Measurements from ENCODE around the gene TRAPPC2B. TPM values are rescaled to one million over a fixed set of nuclear protein-coding genes. Genes with fewer than 3 reads are reported as not detected.
"Not testable (repeated sequence)": the region's sequence is repeated elsewhere in the genome, so short reads cannot be mapped to it uniquely, and the experiment has no call there.

The TRAPPC2B gene
- total RNA-seq, 2 experiments from 2014 or later = 6.3 to 8.2 TPM

GRCh38 chr19:57351867-57352266 lies 11.5 kb upstream of the TRAPPC2B start:
- Mint-ChIP-seq H3K4me3 (peak overlapping the region; percentile 87), H3K4me1 (peaks cover 23% of the 10 kb centered on the region), H3K27me3 (no peaks in the 10 kb centered on the region), H3K9me3 (peaks cover 42% of the 10 kb centered on the region), H3K36me3 (peaks cover 61% of the 10 kb centered on the region), H3K27ac (peak overlapping the region; percentile 92)
- peak; percentile 3 for DNase-seq

DNA sequence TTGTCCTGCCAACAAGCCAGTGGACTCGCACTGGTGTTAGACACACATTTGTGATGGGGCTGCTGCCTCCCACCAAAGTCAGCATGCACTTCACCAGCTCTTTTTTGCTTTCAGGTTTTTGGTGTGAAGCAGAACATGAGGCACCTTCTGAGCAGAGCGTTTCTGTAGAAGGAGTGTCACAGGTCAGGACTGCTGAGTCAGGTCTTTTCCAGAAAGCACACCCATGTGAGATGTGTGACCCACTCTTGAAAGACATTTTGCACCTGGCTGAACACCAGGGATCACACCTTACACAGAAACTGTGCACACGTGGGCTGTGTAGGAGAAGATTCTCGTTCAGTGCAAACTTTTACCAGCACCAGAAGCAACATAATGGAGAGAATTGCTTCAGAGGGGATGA lies 7.4 kb upstream of the TRAPPC2B start:
- Mint-ChIP-seq H3K36me3 (peaks cover 92% of the 10 kb centered on the region), H3K27me3 (no peaks in the 10 kb centered on the region), H3K9me3 (peaks cover 53% of the 10 kb centered on the region), H3K4me1 (peaks cover 21% of the 10 kb centered on the region), H3K27ac (no peak overlapping the region), H3K4me3 (no peak overlapping the region)
- DNase-seq = no peak

GRCh38 chr19:57357406-57357805 lies 5.9 kb upstream of the TRAPPC2B start:
- Mint-ChIP-seq H3K9me3 (peaks cover 55% of the 10 kb centered on the region), H3K27me3 (no peaks in the 10 kb centered on the region), H3K36me3 (peaks cover 81% of the 10 kb centered on the region), H3K27ac (no peak overlapping the region), H3K4me1 (peaks cover 12% of the 10 kb centered on the region), H3K4me3 (no peak overlapping the region)
- no peak for DNase-seq

GRCh38 chr19:57359300-57359699 lies 4.1 kb upstream of the TRAPPC2B start:
- Mint-ChIP-seq H3K9me3 (peaks cover 48% of the 10 kb centered on the region), H3K27ac (no peak overlapping the region), H3K27me3 (no peaks in the 10 kb centered on the region)

GRCh38 chr19:57362419-57362818 lies 932 bp upstream of the TRAPPC2B start:
- peaks cover 58% of the 10 kb centered on the region for H3K36me3 Mint-ChIP-seq
- no peak for DNase-seq
- H3K27me3 Mint-ChIP-seq = no peaks in the 10 kb centered on the region
- H3K4me3 Mint-ChIP-seq = peak overlapping the region; percentile 91
- H3K4me1 Mint-ChIP-seq = peaks cover 10% of the 10 kb centered on the region
- H3K9me3 Mint-ChIP-seq = peaks cover 25% of the 10 kb centered on the region
- H3K27ac Mint-ChIP-seq = peak overlapping the region; percentile 97

More at GRCh38 chr19:57359300-57359699, 4.1 kb upstream of the TRAPPC2B start:
- no peak overlapping the region for H3K4me3 Mint-ChIP-seq
- peaks cover 70% of the 10 kb centered on the region for H3K36me3 Mint-ChIP-seq
- no peak for DNase-seq
- peaks cover 10% of the 10 kb centered on the region for H3K4me1 Mint-ChIP-seq

DNA sequence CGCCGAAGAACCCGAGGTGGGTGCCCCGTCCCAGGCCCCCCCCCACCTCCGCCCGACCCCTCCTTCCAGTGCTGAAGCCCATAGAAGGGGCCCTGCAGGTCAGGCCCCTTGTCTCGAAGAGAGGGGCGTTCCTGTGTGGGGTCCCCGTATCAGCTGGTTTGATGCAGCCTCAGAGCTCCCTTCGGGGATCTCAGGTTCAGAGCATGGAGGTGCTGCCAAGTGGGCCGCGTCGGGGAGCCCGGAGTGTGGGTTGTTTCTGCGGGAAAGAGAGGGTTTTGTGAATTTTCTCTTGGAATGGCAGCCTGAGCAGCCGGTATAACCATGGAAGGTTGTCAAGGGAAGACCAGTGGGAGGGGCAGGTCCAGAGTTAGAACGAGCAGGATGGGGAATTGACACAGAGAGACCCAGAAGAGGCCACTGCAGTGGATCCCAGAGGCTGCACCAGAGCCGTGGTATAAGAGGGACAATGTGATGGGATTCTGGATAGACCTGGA lies 384 bp downstream of the TRAPPC2B start:
- H3K9me3 Mint-ChIP-seq = peaks cover 20% of the 10 kb centered on the region

GRCh38 chr19:57366776-57367175 lies 3.4 kb downstream of the TRAPPC2B start:
- Mint-ChIP-seq H3K4me1 (peaks cover 10% of the 10 kb centered on the region), H3K36me3 (peaks cover 58% of the 10 kb centered on the region), H3K27me3 (no peaks in the 10 kb centered on the region), H3K9me3 (peaks cover 11% of the 10 kb centered on the region), H3K4me3 (no peak overlapping the region), H3K27ac (no peak overlapping the region)
- DNase-seq = no peak

More for the DNA sequence above, 384 bp downstream of the TRAPPC2B start:
- DNase-seq = no peak
- H3K36me3 Mint-ChIP-seq = peaks cover 53% of the 10 kb centered on the region
- H3K4me1 Mint-ChIP-seq = peaks cover 10% of the 10 kb centered on the region
- peak overlapping the region; percentile 97 for H3K27ac Mint-ChIP-seq
- peak overlapping the region; percentile 91 for H3K4me3 Mint-ChIP-seq
- H3K27me3 Mint-ChIP-seq = no peaks in the 10 kb centered on the region

GRCh38 chr19:57374179-57374578 lies 10.8 kb downstream of the TRAPPC2B start:
- no peak for DNase-seq
- Mint-ChIP-seq H3K27me3 (no peaks in the 10 kb centered on the region), H3K9me3 (peaks cover 41% of the 10 kb centered on the region), H3K4me3 (no peak overlapping the region), H3K36me3 (peaks cover 92% of the 10 kb centered on the region), H3K27ac (no peak overlapping the region), H3K4me1 (no peaks in the 10 kb centered on the region)

GRCh38 chr19:57374647-57375046 lies 11.3 kb downstream of the TRAPPC2B start:
- H3K36me3 Mint-ChIP-seq = peaks cover 93% of the 10 kb centered on the region
- not testable (repeated sequence) for H3K27ac Mint-ChIP-seq, DNase-seq, H3K27me3 Mint-ChIP-seq, H3K4me3 Mint-ChIP-seq, H3K4me1 Mint-ChIP-seq
- H3K9me3 Mint-ChIP-seq = peaks cover 44% of the 10 kb centered on the region

DNA sequence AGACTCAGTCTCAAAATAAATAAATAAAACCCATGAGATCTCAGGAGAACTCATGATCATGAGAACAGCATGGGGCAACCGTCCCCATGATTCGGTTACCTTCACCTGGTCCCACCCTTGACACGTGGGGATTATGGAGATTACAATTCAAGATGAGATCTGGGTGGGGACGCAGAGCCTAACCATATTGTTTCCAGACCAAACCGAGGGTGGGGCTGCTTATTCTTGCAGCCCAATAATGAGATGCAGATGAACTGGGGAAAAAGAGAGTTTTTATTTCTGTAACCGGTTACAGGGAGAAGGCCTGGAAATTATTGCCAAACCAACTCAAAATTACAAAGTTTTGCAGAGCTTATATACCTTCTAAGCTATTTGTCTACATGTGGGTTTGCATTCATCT lies 12.8 kb downstream of the TRAPPC2B start:
- H3K4me1 Mint-ChIP-seq = no peaks in the 10 kb centered on the region
- peaks cover 82% of the 10 kb centered on the region for H3K36me3 Mint-ChIP-seq
- no peak overlapping the region for H3K4me3 Mint-ChIP-seq
- no peak overlapping the region for H3K27ac Mint-ChIP-seq
- no peak for DNase-seq
- H3K9me3 Mint-ChIP-seq = peaks cover 52% of the 10 kb centered on the region
- H3K27me3 Mint-ChIP-seq = no peaks in the 10 kb centered on the region

DNA sequence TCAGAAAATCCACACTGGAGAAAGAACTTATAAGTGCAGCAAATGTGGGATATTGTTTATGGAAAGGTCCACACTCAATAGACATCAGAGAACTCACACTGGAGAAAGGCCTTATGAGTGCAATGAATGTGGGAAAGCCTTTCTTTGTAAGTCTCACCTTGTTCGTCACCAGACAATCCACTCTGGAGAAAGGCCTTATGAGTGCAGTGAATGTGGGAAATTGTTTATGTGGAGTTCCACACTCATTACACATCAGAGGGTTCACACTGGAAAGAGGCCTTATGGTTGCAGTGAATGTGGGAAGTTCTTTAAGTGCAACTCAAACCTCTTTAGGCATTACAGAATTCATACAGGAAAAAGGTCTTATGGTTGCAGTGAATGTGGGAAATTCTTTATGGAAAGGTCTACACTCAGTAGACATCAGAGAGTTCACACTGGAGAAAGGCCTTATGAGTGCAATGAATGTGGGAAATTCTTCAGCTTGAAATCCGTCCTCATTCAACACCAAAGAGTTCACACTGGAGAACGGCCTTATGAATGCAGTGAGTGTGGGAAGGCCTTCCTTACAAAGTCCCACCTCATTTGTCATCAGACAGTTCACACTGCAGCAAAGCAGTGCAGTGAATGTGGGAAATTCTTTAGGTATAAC lies 14.3 kb downstream of the TRAPPC2B start:
- Mint-ChIP-seq H3K4me3 (no peak overlapping the region), H3K27ac (no peak overlapping the region), H3K4me1 (no peaks in the 10 kb centered on the region), H3K9me3 (peaks cover 54% of the 10 kb centered on the region), H3K36me3 (peaks cover 72% of the 10 kb centered on the region), H3K27me3 (no peaks in the 10 kb centered on the region)
- no peak for DNase-seq

DNA sequence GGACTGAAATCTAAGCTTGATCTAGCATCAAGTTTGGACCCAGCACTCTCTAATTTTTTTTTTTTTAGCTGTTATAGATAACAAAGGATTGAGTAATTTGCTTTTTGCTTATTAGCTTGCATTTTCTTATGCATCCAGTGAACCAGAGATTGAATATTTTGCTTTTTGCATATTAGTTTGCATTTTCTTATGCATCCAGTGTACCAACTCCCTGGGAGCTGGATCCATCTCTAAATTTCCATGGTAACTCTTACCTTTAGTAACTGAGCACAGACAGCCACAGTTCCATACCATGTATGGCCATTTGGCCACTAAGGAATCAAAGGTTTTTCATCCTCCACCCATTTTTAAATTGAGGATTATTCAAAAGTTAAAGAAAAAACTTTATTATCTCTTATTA lies 17.6 kb downstream of the TRAPPC2B start:
- Mint-ChIP-seq H3K36me3 (peaks cover 39% of the 10 kb centered on the region), H3K4me3 (no peak overlapping the region), H3K4me1 (no peaks in the 10 kb centered on the region), H3K27me3 (no peaks in the 10 kb centered on the region), H3K27ac (no peak overlapping the region), H3K9me3 (peaks cover 41% of the 10 kb centered on the region)
- no peak for DNase-seq

DNA sequence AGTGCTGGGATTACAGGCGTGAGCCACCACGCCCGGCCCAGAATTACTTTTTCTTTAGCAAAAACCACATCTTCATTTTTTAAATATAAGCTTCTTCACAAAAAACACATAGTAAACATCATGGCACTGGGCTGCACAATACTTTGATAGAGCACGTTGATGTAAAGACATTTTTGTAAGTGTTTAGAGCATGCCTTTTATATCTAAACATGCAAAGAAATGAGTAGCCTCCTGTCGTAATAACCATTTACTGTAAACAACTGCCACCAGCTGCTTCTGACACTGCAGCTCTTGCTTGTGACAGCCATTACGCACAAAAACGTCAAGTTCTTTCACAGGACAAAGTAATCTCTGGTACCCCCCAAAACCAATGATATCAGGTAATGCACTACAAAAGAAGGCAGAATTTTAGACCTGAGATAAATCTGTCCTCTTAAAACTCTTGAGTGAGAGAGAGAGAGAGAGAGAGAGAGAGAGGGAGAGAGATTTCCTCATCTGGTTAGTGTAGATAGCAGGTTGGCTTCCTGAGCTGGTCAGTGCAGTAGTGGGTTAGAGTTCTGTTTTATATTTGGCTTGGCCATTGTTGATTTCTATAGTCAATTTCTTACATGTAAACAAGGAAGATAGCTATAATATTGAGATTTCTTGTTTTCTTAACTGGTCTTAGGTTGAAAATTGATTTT lies 19.6 kb downstream of the TRAPPC2B start:
- peaks cover 20% of the 10 kb centered on the region for H3K36me3 Mint-ChIP-seq
- H3K27me3 Mint-ChIP-seq = no peaks in the 10 kb centered on the region
- H3K4me1 Mint-ChIP-seq = no peaks in the 10 kb centered on the region
- H3K4me3 Mint-ChIP-seq = no peak overlapping the region
- no peak overlapping the region for H3K27ac Mint-ChIP-seq
- no peak for DNase-seq
- H3K9me3 Mint-ChIP-seq = peaks cover 30% of the 10 kb centered on the region

- Mint-ChIP-seq H3K9me3 (peaks cover 22% of the 10 kb centered on the region), H3K4me3 (peak overlapping the region; percentile 96), H3K36me3 (peaks cover 47% of the 10 kb centered on the region), H3K4me1 (peaks cover 26% of the 10 kb centered on the region), H3K27ac (peak overlapping the region; percentile 92), H3K27me3 (no peaks in the 10 kb centered on the region)
- DNase-seq = no peak
Measured at GRCh38 chr19:57389194-57389729, 25.9 kb downstream of the TRAPPC2B start.

GRCh38 chr19:57389730-57390598 lies 26.6 kb downstream of the TRAPPC2B start, which contains the start of gene ZNF548:
TSS of gene ZNF548 (plus strand) at chr19:57389854. CDS start at chr19:57390100, 246 bp downstream.
- Mint-ChIP-seq H3K27ac (peak within 1 kb of the TSS; percentile 92), H3K36me3 (peaks cover 54% of the 10 kb centered on the region), H3K4me3 (peak within 1 kb of the TSS; percentile 96)

More at GRCh38 chr19:57389730-57390598, 26.6 kb downstream of the TRAPPC2B start, which contains the start of gene ZNF548:
- Mint-ChIP-seq H3K4me1 (peaks cover 27% of the 10 kb centered on the region), H3K9me3 (peaks cover 27% of the 10 kb centered on the region), H3K27me3 (no peaks in the 10 kb centered on the region)
- DNase-seq = peak; percentile 97
